HG03571 (cell line): ENCODE data around the gene EFCAB6.

Experiments
- ATAC-seq: cut with Tn5 transposase; IDR thresholded peaks from one replicate; pipeline ENCODE4 v1.9.1; 2021; ENCODE audit not compliant: unreplicated experiment

Gene EFCAB6

GRCh38 chr22:43488031-43488866, 323.9 kb downstream of the EFCAB6 start:
- ATAC-seq, result no peak

- ATAC-seq, result no peak
Observed at GRCh38 chr22:43487311-43488030, 324.6 kb downstream of the EFCAB6 start.

GRCh38 chr22:43485502-43486089, 326.5 kb downstream of the EFCAB6 start:
- no peak for ATAC-seq

- no peak for ATAC-seq
Observed at GRCh38 chr22:43484227-43484626, 327.9 kb downstream of the EFCAB6 start.

- no peak for ATAC-seq
Observed at GRCh38 chr22:43483669-43484068, 328.4 kb downstream of the EFCAB6 start.

GRCh38 chr22:43483266-43483665, 328.8 kb downstream of the EFCAB6 start:
- ATAC-seq, result no peak

GRCh38 chr22:43482318-43482625, 329.8 kb downstream of the EFCAB6 start:
- no peak for ATAC-seq

GRCh38 chr22:43481568-43482317, 330.4 kb downstream of the EFCAB6 start:
- ATAC-seq, result no peak

GRCh38 chr22:43479962-43480361, 332.1 kb downstream of the EFCAB6 start:
- no peak for ATAC-seq

- ATAC-seq, result no peak
Observed at GRCh38 chr22:43479301-43479950, 332.7 kb downstream of the EFCAB6 start.
